ENCODE data around the gene RFC3. TPM values are rescaled to one million over a fixed set of nuclear protein-coding genes. Genes with fewer than 3 reads are reported as not detected.

Gene RFC3
- total RNA-seq, 1 experiment from 2014 or later = 38.2 TPM

DNA sequence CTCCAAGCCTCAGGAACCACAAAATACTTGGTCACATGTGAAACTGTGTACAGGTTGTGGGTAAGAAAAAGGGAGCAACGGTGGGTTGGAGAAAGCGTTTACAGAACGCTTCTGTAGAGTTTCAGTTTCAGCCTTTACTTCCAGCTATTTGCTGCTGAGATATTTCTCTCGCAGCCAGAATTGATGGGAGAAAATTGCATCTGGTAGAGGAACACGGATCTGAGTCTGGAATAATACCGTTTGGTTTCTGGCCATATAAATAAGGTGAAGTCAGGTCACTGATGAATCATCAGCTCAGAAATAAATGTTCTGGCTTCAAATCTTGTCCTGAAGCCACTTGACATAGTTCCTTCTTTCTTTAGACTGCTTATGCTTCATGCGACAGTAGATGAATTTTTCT, 20.3 kb upstream of the RFC3 start:
- Histone ChIP-seq H3K27me3 (ENCODE audit: insufficient read depth, low read length) (no peaks in the 10 kb centered on the region), H4K20me1 (ENCODE audit: insufficient read depth) (no peaks in the 10 kb centered on the region), H3K4me2 (ENCODE audit: low read length) (no peak overlapping the region), H3K79me2 (ENCODE audit: insufficient read depth, low read length) (no peaks in the 10 kb centered on the region), H3K4me3 (replicated peaks in 1 of 2; ENCODE audit: low read depth in 1 of 2, low read length in 2 of 2) (no peak overlapping the region), H3K36me3 (ENCODE audit: control insufficient read depth in 1 of 2, insufficient read depth in 2 of 2, low read length in 2 of 2) (no peaks in the 10 kb centered on the region), H3K9me3 (ENCODE audit: control insufficient read depth in 1 of 2, insufficient read depth in 1 of 2, low read depth in 1 of 2, low read length in 2 of 2) (no peaks in the 10 kb centered on the region), H2AFZ (ENCODE audit: low read depth, low read length, poor library complexity, severe bottlenecking) (no peak overlapping the region), H3K27ac (ENCODE audit: low read depth, low read length) (no peak overlapping the region), H3K4me1 (ENCODE audit: control insufficient read depth in 1 of 2, insufficient read depth in 2 of 2, low read length in 2 of 2) (no peaks in the 10 kb centered on the region), H3K9ac (ENCODE audit: low read length) (no peak overlapping the region), H3K9me2 (ENCODE audit: insufficient read depth) (no peaks in the 10 kb centered on the region)
- no TSS peak for BruUV-seq (replicated peaks)
- ChIA-PET RAD21 (ENCODE audit: low non-redundant PET in 1 of 2, low total read pairs in 2 of 2, uncharacterized antibody in 2 of 2, unreplicated experiment in 2 of 2) (no interaction called here), CTCF (no interaction called here), POLR2A (interaction anchor here (0.6 kb wide), 1 partner anchor 21 kb away, joined by 4 read pairs; no protein-coding TSS in a partner anchor)
- TF ChIP-seq POLR2AphosphoS5 (IDR thresholded peaks at IDR 0.05; ENCODE audit: low read depth, low read length) (no peak), EZH2phosphoT487 (IDR thresholded peaks at IDR 0.05; ENCODE audit: borderline replicate concordance) (no peak), EGR1 (IDR thresholded peaks at IDR 0.05; ENCODE audit: low read depth) (no peak), CEBPB (IDR thresholded peaks at IDR 0.05; ENCODE audit: low read depth) (no peak), YY1 (IDR thresholded peaks at IDR 0.05; ENCODE audit: extremely low read depth, insufficient replicate concordance, low read depth, low read length) (no peak), JUND (IDR thresholded peaks at IDR 0.05) (no peak), SIN3A (IDR thresholded peaks at IDR 0.05; ENCODE audit: low read depth) (no peak), ZFX (IDR thresholded peaks at IDR 0.05) (no peak), SRF (IDR thresholded peaks at IDR 0.05; ENCODE audit: low read depth) (no peak), RAD21 (IDR thresholded peaks at IDR 0.05; ENCODE audit: low read depth) (no peak)
- TF ChIP-seq, protein P1, sequence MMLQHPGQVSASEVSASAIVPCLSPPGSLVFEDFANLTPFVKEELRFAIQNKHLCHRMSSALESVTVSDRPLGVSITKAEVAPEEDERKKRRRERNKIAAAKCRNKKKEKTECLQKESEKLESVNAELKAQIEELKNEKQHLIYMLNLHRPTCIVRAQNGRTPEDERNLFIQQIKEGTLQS (IDR thresholded peaks at IDR 0.05) = no peak
- TF ChIP-seq, protein P2, sequence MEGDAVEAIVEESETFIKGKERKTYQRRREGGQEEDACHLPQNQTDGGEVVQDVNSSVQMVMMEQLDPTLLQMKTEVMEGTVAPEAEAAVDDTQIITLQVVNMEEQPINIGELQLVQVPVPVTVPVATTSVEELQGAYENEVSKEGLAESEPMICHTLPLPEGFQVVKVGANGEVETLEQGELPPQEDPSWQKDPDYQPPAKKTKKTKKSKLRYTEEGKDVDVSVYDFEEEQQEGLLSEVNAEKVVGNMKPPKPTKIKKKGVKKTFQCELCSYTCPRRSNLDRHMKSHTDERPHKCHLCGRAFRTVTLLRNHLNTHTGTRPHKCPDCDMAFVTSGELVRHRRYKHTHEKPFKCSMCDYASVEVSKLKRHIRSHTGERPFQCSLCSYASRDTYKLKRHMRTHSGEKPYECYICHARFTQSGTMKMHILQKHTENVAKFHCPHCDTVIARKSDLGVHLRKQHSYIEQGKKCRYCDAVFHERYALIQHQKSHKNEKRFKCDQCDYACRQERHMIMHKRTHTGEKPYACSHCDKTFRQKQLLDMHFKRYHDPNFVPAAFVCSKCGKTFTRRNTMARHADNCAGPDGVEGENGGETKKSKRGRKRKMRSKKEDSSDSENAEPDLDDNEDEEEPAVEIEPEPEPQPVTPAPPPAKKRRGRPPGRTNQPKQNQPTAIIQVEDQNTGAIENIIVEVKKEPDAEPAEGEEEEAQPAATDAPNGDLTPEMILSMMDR (IDR thresholded peaks at IDR 0.05 in 2 of 3, conservative IDR thresholded peaks at IDR 0.05 in 1 of 3; ENCODE audit: borderline replicate concordance in 1 of 3, insufficient read depth in 1 of 3, low read depth in 2 of 3, low read length in 2 of 3) = no peak
- ATAC-seq (no peak), DNase-seq (ENCODE audit: low read depth, low spot score) (no peak)
- intact Hi-C loops (cut with micrococcal nuclease) = no loop called here
